Ishikawa (cell line): ENCODE measurements around the gene ARID5A.

Source experiments
- CEBPB ChIP-seq: IDR thresholded peaks from 2 replicates; pipeline ENCODE4 v1.6.1; 2012
- CREB1 ChIP-seq: IDR thresholded peaks from 2 replicates; pipeline ENCODE4 v1.6.1; 2012; ENCODE audit warnings: low read depth
- EGR1 ChIP-seq: IDR thresholded peaks from 2 replicates; pipeline ENCODE4 v1.6.1; 2012
- EP300 ChIP-seq: IDR thresholded peaks from 2 replicates; pipeline ENCODE4 v1.6.1; 2012; ENCODE audit warnings: borderline replicate concordance
- FOXM1 ChIP-seq: IDR thresholded peaks from 2 replicates; pipeline ENCODE4 v1.6.1; 2012; ENCODE audit warnings: low read depth, borderline replicate concordance
- NFIC ChIP-seq: IDR thresholded peaks from 2 replicates; pipeline ENCODE4 v1.6.1; 2012
- RAD21 ChIP-seq: IDR thresholded peaks from 2 replicates; pipeline ENCODE4 v1.6.1; 2012; ENCODE audit warnings: low read depth
- TAF1 ChIP-seq: IDR thresholded peaks from 2 replicates; pipeline ENCODE4 v1.6.1; 2012; ENCODE audit warnings: low read depth, mild to moderate bottlenecking
- TCF12 ChIP-seq: IDR thresholded peaks from 2 replicates; pipeline ENCODE4 v1.6.1; 2012; ENCODE audit warnings: low read depth
- TEAD4 ChIP-seq: IDR thresholded peaks from 2 replicates; pipeline ENCODE4 v1.6.1; 2012
- YY1 ChIP-seq: IDR thresholded peaks from 2 replicates; pipeline ENCODE4 v1.6.1; 2012; ENCODE audit warnings: low read depth
- ZBTB7A ChIP-seq: IDR thresholded peaks from 2 replicates; pipeline ENCODE4 v1.6.1; 2012; ENCODE audit warnings: low read depth
- TF ChIP-seq, protein P1 (sequence below): IDR thresholded peaks from 2 replicates; pipeline ENCODE4 v1.6.1; 2012
- TF ChIP-seq, protein P2 (sequence below): IDR thresholded peaks from 2 replicates; pipeline ENCODE4 v1.6.1; 2012; ENCODE audit warnings: low read depth, mild to moderate bottlenecking
- TF ChIP-seq, protein P3 (sequence below): IDR thresholded peaks from 2 replicates; pipeline ENCODE4 v1.6.1; 2012

ARID5A gene, protein sequence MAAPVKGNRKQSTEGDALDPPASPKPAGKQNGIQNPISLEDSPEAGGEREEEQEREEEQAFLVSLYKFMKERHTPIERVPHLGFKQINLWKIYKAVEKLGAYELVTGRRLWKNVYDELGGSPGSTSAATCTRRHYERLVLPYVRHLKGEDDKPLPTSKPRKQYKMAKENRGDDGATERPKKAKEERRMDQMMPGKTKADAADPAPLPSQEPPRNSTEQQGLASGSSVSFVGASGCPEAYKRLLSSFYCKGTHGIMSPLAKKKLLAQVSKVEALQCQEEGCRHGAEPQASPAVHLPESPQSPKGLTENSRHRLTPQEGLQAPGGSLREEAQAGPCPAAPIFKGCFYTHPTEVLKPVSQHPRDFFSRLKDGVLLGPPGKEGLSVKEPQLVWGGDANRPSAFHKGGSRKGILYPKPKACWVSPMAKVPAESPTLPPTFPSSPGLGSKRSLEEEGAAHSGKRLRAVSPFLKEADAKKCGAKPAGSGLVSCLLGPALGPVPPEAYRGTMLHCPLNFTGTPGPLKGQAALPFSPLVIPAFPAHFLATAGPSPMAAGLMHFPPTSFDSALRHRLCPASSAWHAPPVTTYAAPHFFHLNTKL

DNA sequence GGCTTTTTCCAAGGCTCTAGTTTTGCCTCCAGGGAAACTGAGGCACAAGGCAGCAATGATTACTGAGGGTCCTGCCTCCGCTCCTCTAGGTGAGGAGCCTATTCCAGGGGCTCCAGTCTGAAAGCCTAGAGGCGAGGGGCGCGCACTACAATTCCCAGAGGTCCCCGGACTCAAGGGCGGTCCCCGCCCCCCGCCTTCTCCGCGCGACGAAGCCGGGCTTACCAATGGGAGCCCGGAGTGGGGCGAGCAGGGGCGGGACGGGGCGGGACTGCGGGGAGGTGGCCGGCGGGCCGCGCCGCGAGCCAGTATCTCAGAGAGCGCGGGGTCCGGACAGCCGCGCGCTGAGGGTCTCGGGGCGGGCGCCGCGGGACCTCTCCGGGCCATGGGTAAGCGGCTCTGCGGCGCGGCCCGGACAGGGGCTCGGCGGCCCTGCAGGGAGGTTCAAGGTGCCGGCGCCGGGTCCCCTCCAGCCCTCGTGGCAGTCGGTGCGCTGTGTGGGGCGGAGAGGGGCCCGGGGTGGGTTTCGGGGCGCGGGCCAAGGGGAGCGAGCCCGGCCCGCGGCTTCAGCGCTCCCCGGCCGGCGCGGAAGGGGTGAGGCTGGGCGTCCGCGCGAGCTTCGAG, at the start of gene ARID5A:
Gene ARID5A (plus strand): TSS at position 308 of the 621 bp plus-strand sequence. CDS start 75 bp downstream, at position 383.
- TF ChIP-seq CREB1 (peak; percentile 64), TAF1 (0 out of 2 replicates have a peak, but pooled peaks have one; percentile 51), CEBPB (no peak), ZBTB7A (peak; percentile 82), TCF12 (no peak)

DNA sequence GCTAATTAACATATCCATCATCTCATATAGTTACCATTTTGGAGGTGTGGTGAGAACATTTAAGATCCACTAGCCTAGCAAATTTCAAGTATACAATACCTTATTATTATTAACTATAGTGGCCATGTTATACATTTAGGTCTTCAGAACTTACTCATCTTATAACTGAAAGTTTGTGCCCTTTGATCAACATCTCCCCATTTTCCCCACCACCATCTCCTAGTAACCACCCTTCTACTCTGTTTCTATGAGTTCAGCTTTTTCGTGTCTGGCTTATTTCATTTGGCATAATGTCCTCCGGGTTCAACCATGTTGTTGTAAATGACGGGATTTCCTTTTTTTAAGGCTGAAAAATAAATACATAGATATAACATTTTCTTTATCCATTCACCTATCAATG, 47.3 kb upstream of the ARID5A start:
- no peak for TF ChIP-seq CEBPB
- TF ChIP-seq, protein P1, sequence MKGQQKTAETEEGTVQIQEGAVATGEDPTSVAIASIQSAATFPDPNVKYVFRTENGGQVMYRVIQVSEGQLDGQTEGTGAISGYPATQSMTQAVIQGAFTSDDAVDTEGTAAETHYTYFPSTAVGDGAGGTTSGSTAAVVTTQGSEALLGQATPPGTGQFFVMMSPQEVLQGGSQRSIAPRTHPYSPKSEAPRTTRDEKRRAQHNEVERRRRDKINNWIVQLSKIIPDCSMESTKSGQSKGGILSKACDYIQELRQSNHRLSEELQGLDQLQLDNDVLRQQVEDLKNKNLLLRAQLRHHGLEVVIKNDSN: no peak
- no peak for TF ChIP-seq CREB1
- TF ChIP-seq ZBTB7A: no peak
- no peak for TF ChIP-seq YY1
- no peak for TF ChIP-seq RAD21
- no peak for TF ChIP-seq TEAD4
- TF ChIP-seq, protein P2, sequence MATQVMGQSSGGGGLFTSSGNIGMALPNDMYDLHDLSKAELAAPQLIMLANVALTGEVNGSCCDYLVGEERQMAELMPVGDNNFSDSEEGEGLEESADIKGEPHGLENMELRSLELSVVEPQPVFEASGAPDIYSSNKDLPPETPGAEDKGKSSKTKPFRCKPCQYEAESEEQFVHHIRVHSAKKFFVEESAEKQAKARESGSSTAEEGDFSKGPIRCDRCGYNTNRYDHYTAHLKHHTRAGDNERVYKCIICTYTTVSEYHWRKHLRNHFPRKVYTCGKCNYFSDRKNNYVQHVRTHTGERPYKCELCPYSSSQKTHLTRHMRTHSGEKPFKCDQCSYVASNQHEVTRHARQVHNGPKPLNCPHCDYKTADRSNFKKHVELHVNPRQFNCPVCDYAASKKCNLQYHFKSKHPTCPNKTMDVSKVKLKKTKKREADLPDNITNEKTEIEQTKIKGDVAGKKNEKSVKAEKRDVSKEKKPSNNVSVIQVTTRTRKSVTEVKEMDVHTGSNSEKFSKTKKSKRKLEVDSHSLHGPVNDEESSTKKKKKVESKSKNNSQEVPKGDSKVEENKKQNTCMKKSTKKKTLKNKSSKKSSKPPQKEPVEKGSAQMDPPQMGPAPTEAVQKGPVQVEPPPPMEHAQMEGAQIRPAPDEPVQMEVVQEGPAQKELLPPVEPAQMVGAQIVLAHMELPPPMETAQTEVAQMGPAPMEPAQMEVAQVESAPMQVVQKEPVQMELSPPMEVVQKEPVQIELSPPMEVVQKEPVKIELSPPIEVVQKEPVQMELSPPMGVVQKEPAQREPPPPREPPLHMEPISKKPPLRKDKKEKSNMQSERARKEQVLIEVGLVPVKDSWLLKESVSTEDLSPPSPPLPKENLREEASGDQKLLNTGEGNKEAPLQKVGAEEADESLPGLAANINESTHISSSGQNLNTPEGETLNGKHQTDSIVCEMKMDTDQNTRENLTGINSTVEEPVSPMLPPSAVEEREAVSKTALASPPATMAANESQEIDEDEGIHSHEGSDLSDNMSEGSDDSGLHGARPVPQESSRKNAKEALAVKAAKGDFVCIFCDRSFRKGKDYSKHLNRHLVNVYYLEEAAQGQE: no peak

DNA sequence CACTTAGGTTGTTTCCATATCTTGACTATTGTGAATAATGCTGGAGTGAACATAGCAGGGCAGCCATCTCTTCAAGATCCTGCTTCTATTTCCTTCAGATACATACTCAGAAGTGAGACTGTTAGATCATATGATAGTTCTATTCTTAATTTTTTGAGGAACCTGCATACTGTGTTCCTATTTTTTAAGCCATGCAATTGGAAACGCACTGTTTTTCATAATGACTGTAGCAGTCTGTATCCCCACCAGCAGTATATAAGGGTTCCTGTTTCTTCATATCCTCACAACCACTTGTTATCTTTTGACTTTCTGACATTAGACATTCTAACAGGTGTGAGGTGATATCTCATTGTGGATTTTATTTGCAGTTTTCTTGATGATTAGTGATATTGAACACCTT, 46.9 kb upstream of the ARID5A start:
- no peak for TF ChIP-seq TCF12
- no peak for TF ChIP-seq TAF1
- TF ChIP-seq, protein P1: no peak
- TF ChIP-seq FOXM1: no peak
- TF ChIP-seq ZBTB7A: no peak
- TF ChIP-seq RAD21: no peak
- TF ChIP-seq YY1: no peak
- no peak for TF ChIP-seq NFIC
- no peak for TF ChIP-seq EP300
- no peak for TF ChIP-seq CREB1
- TF ChIP-seq, protein P3, sequence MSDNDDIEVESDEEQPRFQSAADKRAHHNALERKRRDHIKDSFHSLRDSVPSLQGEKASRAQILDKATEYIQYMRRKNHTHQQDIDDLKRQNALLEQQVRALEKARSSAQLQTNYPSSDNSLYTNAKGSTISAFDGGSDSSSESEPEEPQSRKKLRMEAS: no peak
- TF ChIP-seq TEAD4: no peak

DNA sequence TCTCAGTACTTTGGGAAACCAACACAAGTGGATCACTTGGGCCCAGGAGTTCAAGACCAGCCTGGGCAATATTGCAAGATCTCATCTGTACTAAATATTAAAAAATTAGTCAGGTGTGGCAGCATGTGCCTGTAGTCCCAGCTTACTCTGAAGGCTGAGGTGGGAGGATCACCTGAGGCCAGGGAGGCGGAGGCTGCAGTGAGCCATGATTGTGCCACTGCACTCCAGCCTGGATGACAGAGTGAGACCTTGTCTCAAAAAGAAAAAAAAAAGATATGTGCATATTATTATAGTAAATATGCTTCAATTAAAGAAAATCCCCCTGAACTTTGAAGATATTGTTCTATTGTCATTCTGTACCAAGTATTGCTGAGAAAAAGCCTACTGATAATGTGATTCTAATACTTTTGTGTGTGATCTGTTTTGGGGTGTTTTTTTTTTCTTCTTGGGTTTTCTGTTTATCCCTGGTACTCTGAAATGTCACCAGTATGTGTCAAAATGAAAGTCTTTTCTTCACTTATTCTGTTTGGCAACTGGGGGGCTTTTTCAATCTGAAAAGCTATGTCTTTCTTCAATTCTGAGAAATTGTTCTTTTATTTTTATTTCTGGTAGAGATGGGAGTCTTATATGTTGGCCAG, 44.6 kb upstream of the ARID5A start:
- TF ChIP-seq, protein P2: no peak
- TF ChIP-seq TEAD4: no peak
- TF ChIP-seq, protein P3: no peak
- no peak for TF ChIP-seq NFIC

DNA sequence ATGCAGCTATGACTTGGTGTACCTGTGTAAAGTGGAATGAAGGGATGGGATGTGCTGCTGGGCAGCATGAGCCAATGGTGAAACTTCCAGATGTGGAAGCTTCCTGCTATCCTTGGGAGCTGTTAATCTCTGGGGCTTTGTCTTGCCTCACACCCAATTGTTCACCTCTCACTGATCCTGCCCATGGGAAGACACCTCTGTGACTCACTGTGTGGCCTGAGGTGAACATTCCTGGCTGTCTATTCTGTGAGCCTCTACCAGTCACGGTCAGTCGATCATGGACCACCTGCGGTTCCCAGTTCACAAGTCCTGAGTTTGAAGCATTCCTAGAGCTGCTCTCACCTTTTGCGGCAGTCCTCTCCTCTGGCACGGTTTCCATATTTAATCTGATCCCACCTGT, 43.5 kb upstream of the ARID5A start:
- TF ChIP-seq FOXM1: peak; percentile 78; the same call in 1 of the 2 replicates
- no peak for TF ChIP-seq RAD21
- no peak for TF ChIP-seq EGR1
- TF ChIP-seq YY1: peak; percentile 65
- TF ChIP-seq, protein P3: no peak
- TF ChIP-seq EP300: peak; percentile 98
- TF ChIP-seq ZBTB7A: no peak
- peak; percentile 91 for TF ChIP-seq NFIC
- TF ChIP-seq, protein P1: no peak; the same call in 1 of the 2 replicates
- peak; percentile 97 for TF ChIP-seq TCF12
- peak; percentile 97 for TF ChIP-seq TEAD4
- TF ChIP-seq TAF1: no peak
- no peak for TF ChIP-seq CREB1
- peak; percentile 83 for TF ChIP-seq CEBPB
- TF ChIP-seq, protein P2: no peak
